ENCODE data around the gene GRID1.

GRID1 gene

GRCh38 chr10:86019141-86019540 lies 347.5 kb downstream of the GRID1 start:
- DNase-seq = no peak

- no peak for DNase-seq
Observed at GRCh38 chr10:86018735-86019058, 347.9 kb downstream of the GRID1 start.

GRCh38 chr10:86017841-86018734 lies 348.5 kb downstream of the GRID1 start:
- DNase-seq = peak in 7 of 58 donors; percentile 11 to 44 (median 25)

DNA sequence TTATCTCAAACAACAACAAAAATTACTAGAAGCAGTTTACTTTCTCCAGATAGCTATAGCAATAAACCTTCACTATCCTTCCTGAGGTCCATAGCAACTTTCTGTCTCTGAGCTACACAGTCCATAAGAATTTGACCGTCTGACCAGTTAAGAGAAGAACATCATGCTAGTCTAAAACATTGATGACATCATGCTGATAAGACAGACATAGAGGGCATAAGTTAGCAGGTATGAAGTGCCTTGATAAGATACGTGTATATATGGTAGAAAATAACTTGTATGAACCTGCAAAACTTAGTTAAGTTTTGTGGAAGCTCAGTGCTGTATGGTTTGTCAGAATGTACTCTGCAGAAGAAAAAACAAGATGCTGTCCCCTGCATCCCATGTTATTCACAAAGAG lies 353.0 kb downstream of the GRID1 start:
- no peak for DNase-seq

GRCh38 chr10:86007171-86007570 lies 359.4 kb downstream of the GRID1 start:
- no peak for DNase-seq

GRCh38 chr10:86004337-86004736 lies 362.3 kb downstream of the GRID1 start:
- no peak for DNase-seq

DNA sequence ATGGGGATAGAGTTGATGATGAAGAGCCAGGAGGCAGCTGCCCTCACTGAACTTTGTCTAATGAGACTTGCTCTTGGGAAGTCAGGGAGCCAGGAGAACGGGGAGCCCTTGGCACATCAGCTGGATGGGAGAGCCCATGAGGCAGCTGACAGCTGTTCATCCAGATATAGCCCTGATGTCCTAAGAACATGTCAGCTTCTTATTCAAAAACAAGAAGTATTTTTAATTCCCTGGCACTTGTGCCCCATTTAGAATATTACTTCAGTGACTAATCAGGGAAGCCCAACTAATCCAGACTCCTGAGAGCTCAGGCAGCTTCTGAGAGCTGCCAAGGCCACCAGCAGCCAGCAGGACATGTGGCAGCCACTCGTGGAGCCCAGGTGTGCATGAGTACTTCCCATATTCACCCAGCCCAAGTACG lies 363.4 kb downstream of the GRID1 start:
- no peak for DNase-seq

- peak in 4 of 58 donors; percentile 8 to 50 (median 23) for DNase-seq
Observed at GRCh38 chr10:86001521-86001920, 365.1 kb downstream of the GRID1 start.

- DNase-seq = no peak
Observed at GRCh38 chr10:85997544-85997943, 369.1 kb downstream of the GRID1 start.

DNA sequence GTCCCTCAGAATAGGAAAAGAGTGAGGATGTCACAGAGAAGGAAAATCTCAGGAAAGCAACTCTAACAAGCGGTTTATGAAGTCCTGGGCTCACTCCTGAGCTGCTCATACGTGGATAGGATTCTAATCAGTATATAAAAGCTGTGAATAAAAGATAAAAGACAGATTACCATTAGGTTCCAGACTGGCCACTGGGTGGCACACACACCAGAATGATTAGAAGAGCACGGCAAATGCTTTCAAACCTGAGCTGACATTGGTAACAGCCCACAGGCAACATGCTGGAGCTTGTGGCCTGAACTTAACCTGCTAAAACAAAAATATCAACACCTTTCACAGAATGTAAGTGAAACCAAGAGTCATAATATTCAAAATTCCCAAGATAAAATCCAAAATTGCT lies 370.8 kb downstream of the GRID1 start:
- DNase-seq = peak in 17 of 58 donors; percentile 6 to 55 (median 19)

GRCh38 chr10:85993840-85994507 lies 372.6 kb downstream of the GRID1 start:
- DNase-seq = no peak

DNA sequence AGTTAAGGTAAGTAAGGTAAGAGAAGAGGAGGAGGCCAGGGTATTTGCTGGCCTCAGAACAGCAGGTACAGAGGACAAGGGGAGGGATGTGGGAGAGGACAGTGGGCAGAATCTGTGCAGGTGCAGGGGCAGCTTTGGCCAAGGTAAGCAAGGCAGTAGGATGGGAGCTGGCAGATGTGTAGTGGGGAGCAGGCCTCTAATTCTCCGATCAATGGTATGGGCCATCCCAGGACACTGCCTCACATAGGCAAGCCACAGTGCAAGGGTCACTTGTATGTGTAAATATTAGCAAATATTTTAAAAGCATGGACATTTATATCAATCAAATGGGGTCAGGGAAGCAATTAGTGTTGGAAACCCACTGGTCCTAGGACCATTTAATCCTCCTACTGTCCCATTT lies 373.5 kb downstream of the GRID1 start:
- DNase-seq = no peak

- DNase-seq = no peak
Observed at GRCh38 chr10:85992324-85992723, 374.3 kb downstream of the GRID1 start.

- DNase-seq = no peak
Observed at GRCh38 chr10:85986777-85987176, 379.8 kb downstream of the GRID1 start.

GRCh38 chr10:85983051-85983450 lies 383.5 kb downstream of the GRID1 start:
- DNase-seq = no peak

DNA sequence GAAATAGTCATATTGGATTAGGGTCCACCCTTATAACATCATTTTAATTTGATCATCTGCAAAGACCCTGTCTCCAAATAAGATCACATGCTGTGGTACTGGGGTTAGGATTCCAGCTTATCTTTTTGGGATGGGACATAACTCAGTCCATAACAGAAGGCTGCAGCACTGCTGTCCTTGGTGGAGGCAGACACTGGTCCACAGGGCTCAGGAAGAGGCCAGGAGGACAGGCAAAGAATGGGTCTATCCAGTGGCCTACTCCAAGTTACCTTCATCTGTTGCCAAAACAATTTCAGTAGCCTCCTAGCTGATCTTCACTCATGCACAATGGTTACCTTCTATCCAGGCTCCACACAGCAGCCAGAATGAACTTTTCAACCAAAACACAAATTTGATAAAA lies 387.0 kb downstream of the GRID1 start:
- no peak for DNase-seq

- DNase-seq = no peak
Observed at GRCh38 chr10:85978566-85979358, 387.8 kb downstream of the GRID1 start.

- no peak for DNase-seq
Observed at GRCh38 chr10:85977642-85978041, 389.0 kb downstream of the GRID1 start.

DNA sequence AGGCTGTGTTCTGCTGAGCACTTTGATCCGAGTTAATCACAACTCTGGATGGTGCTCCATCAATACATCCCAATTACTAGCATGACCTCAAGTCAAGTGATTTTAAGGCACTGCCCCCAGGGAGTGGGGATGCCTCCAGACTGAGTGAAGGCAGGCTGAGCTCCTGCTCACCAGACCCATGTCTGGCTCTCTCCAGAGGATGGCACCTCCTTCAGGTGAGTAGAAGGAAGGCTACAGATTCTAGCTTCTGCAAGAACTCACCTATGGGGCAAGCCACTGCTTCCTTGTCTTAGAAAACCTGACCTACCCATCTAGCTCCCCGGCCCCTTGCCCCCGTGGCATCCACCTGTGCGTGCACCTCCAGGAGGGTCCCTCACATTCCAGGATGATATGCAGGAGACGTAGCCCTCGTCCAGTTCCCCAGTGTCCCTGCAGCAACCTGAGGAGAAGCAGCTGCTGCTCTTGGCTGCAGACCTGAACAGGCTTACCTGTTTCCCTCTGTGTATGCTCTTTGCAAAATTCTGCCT lies 390.3 kb downstream of the GRID1 start:
- DNase-seq = no peak

DNA sequence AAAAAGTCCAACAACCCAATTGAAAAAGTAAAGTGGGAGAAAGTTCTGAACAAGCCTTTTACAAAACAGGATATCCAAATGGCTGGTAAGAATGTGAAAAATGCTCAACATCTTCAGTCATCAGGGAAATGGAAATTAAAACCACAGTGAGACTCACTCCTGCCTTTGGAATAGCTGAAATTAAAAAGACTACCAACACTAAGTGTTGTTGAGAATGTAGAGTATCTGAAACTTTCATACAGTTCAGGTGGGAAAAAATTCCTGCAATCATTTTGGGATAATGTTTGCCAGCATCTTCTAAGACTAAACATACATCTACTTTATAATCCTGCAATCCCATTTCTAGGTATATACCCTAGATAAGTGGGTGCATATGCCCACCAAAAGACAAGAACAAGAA lies 395.1 kb downstream of the GRID1 start:
- no peak for DNase-seq

GRCh38 chr10:85967594-85967993 lies 399.0 kb downstream of the GRID1 start:
- DNase-seq = no peak
